ENCODE results near the gene PTPN13. TPM values are rescaled to one million over a fixed set of nuclear protein-coding genes. Genes with fewer than 3 reads are reported as not detected.

PTPN13 gene
- total RNA-seq, 3 donors from 2014 or later (not counting 1 experiment from before 2014, with no cell fraction given) = 0.20 to 2.4 (median 0.40) TPM

DNA sequence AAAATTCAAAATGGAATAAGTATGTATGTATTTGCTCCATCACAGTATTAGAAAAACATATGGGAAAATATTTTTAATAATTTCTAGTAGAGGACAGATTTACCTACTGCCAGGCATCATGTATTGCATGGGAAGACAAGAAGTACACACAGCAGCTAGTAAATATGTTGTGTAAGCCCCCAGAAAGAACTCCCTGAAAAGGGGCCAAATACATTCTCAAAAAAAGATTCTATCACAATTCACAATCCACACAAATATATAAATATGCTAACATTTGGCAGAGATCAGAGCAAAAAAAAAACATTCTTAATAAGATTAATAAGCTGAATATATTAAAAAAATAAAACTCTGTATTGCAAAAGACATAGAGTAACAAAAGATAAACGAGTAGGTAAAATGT is 227.0 kb downstream of the PTPN13 start:
- Histone ChIP-seq H3K27me3 (ENCODE audit: control insufficient read depth, insufficient read depth, low read length) (no peaks in the 10 kb centered on the region), H3K36me3 (ENCODE audit: control insufficient read depth, insufficient read depth, low read length) (no peaks in the 10 kb centered on the region), H3K9me3 (ENCODE audit: control insufficient read depth, insufficient read depth, low read length) (peaks cover 2% of the 10 kb centered on the region), H3K4me1 (ENCODE audit: control insufficient read depth, insufficient read depth, low read length) (no peaks in the 10 kb centered on the region), H3K27ac (ENCODE audit: low read length) (no peak overlapping the region), H3K4me3 (ENCODE audit: low read length) (no peak overlapping the region)
- intact Hi-C loops (cut with micrococcal nuclease) = no loop called here
- H3K4me3 Mint-ChIP-seq = no peak overlapping the region
- TF ChIP-seq, protein P1, sequence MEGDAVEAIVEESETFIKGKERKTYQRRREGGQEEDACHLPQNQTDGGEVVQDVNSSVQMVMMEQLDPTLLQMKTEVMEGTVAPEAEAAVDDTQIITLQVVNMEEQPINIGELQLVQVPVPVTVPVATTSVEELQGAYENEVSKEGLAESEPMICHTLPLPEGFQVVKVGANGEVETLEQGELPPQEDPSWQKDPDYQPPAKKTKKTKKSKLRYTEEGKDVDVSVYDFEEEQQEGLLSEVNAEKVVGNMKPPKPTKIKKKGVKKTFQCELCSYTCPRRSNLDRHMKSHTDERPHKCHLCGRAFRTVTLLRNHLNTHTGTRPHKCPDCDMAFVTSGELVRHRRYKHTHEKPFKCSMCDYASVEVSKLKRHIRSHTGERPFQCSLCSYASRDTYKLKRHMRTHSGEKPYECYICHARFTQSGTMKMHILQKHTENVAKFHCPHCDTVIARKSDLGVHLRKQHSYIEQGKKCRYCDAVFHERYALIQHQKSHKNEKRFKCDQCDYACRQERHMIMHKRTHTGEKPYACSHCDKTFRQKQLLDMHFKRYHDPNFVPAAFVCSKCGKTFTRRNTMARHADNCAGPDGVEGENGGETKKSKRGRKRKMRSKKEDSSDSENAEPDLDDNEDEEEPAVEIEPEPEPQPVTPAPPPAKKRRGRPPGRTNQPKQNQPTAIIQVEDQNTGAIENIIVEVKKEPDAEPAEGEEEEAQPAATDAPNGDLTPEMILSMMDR (IDR thresholded peaks at IDR 0.05) = no peak
- H3K4me1 Mint-ChIP-seq = no peaks in the 10 kb centered on the region
- DNase-seq (no peak), ATAC-seq (no peak)
- H3K9me3 Mint-ChIP-seq = peaks cover 2 to 4% of the 10 kb centered on the region in 2 donors
- no peak overlapping the region for H3K27ac Mint-ChIP-seq
- H3K27me3 Mint-ChIP-seq (ENCODE audit: low read depth in 2 of 2) = no peaks in the 10 kb centered on the region
- no CpG with 5 or more reads among the region's 1 CpG for WGBS (ENCODE audit: insufficient coverage)
- H3K36me3 Mint-ChIP-seq = no peaks in the 10 kb centered on the region

DNA sequence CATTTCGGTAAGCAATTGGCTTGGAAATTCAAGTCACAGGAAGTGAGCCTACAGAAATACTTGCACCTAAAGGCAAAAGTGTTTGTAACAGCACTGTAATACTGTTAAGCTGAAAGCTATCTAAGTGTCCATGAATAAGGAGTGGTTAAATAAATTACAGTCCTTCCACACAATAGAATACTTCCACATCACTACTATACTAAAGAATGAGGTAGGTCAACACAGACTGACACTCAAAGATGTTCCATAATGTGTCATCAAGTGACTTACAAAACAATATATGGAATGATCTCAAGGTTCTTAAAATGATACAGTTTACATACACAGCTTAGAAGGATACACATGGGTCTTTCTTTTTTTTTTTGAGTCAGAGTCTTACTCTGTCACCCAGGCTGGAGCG is 228.0 kb downstream of the PTPN13 start:
- DNase-seq = no peak
- Histone ChIP-seq H3K36me3 (ENCODE audit: control insufficient read depth, insufficient read depth, low read length) (no peaks in the 10 kb centered on the region), H3K4me1 (ENCODE audit: control insufficient read depth, insufficient read depth, low read length) (no peaks in the 10 kb centered on the region), H3K27me3 (ENCODE audit: control insufficient read depth, insufficient read depth, low read length) (no peaks in the 10 kb centered on the region), H3K9me3 (ENCODE audit: control insufficient read depth, insufficient read depth, low read length) (no peaks in the 10 kb centered on the region), H3K27ac (ENCODE audit: low read length) (no peak overlapping the region), H3K4me3 (ENCODE audit: low read length) (no peak overlapping the region)
- Mint-ChIP-seq H3K27me3 (ENCODE audit: low read depth in 2 of 2) (no peaks in the 10 kb centered on the region), H3K4me3 (no peak overlapping the region), H3K4me1 (no peaks in the 10 kb centered on the region), H3K36me3 (no peaks in the 10 kb centered on the region), H3K27ac (no peak overlapping the region), H3K9me3 (peaks cover 2 to 4% of the 10 kb centered on the region in 2 donors)
- whole genome bisulfite sequencing (ENCODE audit: insufficient coverage) = 96% methylated on average over 2 of the region's 2 CpGs
- no peak for ATAC-seq
- TF ChIP-seq, protein P1 (IDR thresholded peaks at IDR 0.05) = no peak
- intact Hi-C loops (cut with micrococcal nuclease) = no loop called here

GRCh38 chr4:86825511-86825910 is 231.4 kb downstream of the PTPN13 start:
- Histone ChIP-seq H3K36me3 (ENCODE audit: control insufficient read depth, insufficient read depth, low read length) (no peaks in the 10 kb centered on the region), H3K4me3 (ENCODE audit: low read length) (no peak overlapping the region), H3K4me1 (ENCODE audit: control insufficient read depth, insufficient read depth, low read length) (no peaks in the 10 kb centered on the region), H3K27ac (ENCODE audit: low read length) (no peak overlapping the region), H3K27me3 (ENCODE audit: control insufficient read depth, insufficient read depth, low read length) (no peaks in the 10 kb centered on the region), H3K9me3 (ENCODE audit: control insufficient read depth, insufficient read depth, low read length) (no peaks in the 10 kb centered on the region)
- H3K9me3 Mint-ChIP-seq = peaks cover 0 to 2% of the 10 kb centered on the region in 2 donors
- 94% methylated on average over 3 of the region's 3 CpGs for WGBS (ENCODE audit: insufficient coverage)
- intact Hi-C loops (cut with micrococcal nuclease) = no loop called here
- no peak overlapping the region for H3K27ac Mint-ChIP-seq
- H3K36me3 Mint-ChIP-seq = no peaks in the 10 kb centered on the region
- no peaks in the 10 kb centered on the region for H3K4me1 Mint-ChIP-seq
- no peak for ATAC-seq
- H3K27me3 Mint-ChIP-seq (ENCODE audit: low read depth in 2 of 2) = peaks cover 0 to 2% of the 10 kb centered on the region in 2 donors
- DNase-seq = no peak
- TF ChIP-seq, protein P1 (IDR thresholded peaks at IDR 0.05) = no peak
- H3K4me3 Mint-ChIP-seq = no peak overlapping the region

Data from natural killer cell (primary cell).